BJ (cell line): ENCODE data around the gene KCNN3. TPM values are rescaled to one million over a fixed set of nuclear protein-coding genes. Genes with fewer than 3 reads are reported as not detected.

Experiments used
- CTCF ChIA-PET: fragments of 350-600 bp; formaldehyde crosslinking; extraction: SDS; loops from one replicate; lab custom pipeline; 2021; ENCODE audit warnings: antibody characterized with exemption, inconsistent platforms; lab: Yijun Ruan, JAX
- POLR2A ChIA-PET: fragments of 300-600 bp; sonication (Branson Sonifier 250); formaldehyde crosslinking; extraction: SDS; loops from one replicate; lab custom pipeline; 2021; ENCODE audit warnings: antibody characterized with exemption; lab: Charles Lee
- DNase-seq: peaks from one replicate; pipeline ENCODE4 v3.0.0-alpha.2; 2011; ENCODE audit warnings: low read depth
- H3K27me3 ChIP-seq: 2 replicates; pipeline ENCODE4 v1.6.0; 2011; ENCODE audit warnings: low read length; ENCODE audit not compliant: control insufficient read depth, insufficient read depth
- H3K36me3 ChIP-seq: 2 replicates; pipeline ENCODE4 v1.5.1; 2011; ENCODE audit warnings: low read length; ENCODE audit not compliant: control insufficient read depth, insufficient read depth
- H3K4me3 ChIP-seq: 2 replicates; pipeline ENCODE4 v1.5.1; 2011; ENCODE audit warnings: low read depth, mild to moderate bottlenecking, control low read depth, low read length
- CTCF ChIP-seq: IDR thresholded peaks from 2 replicates; pipeline ENCODE4 v1.5.1; 2011; ENCODE audit warnings: low read depth, mild to moderate bottlenecking, control low read depth, inconsistent platforms, low read length, moderate library complexity; ENCODE audit not compliant: insufficient read depth
- polyA plus RNA-seq: library from polyadenylated mRNA; depleted of rRNA; stranded (reverse); fragments of >200 nt; gene quantifications from 2 replicates; pipeline ENCODE4 v1.2.3, GENCODE V29; 2011

The KCNN3 gene
- polyA plus RNA-seq, 1 experiment = not detected

GRCh38 chr1:154706851-154707250, 163.2 kb downstream of the KCNN3 start:
- Histone ChIP-seq H3K36me3 (no peaks in the 10 kb centered on the region), H3K4me3 (no peak overlapping the region), H3K27me3 (peaks cover 2% of the 10 kb centered on the region; the same call in 1 of the 2 replicates)
- ChIA-PET CTCF (no interaction called here), POLR2A (interaction anchor here (0.5 kb wide), 1 partner anchor 54 kb away, joined by 4 read pairs; no protein-coding TSS in a partner anchor)
- DNase-seq = no peak
- TF ChIP-seq CTCF = no peak

- CTCF ChIA-PET = interaction anchor here (0.6 kb wide), 1 partner anchor 10 kb away, joined by 3 read pairs; no protein-coding TSS in a partner anchor
- H3K36me3 ChIP-seq = no peaks in the 10 kb centered on the region
- TF ChIP-seq CTCF = no peak
- DNase-seq = no peak
- H3K27me3 ChIP-seq = peaks cover 5% of the 10 kb centered on the region; the same call in 1 of the 2 replicates
- no peak overlapping the region for H3K4me3 ChIP-seq
- POLR2A ChIA-PET = no interaction called here
Observed at GRCh38 chr1:154705544-154705943, 164.5 kb downstream of the KCNN3 start.

- no peak for TF ChIP-seq CTCF
- no peak overlapping the region for H3K4me3 ChIP-seq
- H3K27me3 ChIP-seq = peaks cover 3% of the 10 kb centered on the region; the same call in 1 of the 2 replicates
- CTCF ChIA-PET = interaction anchor here (0.9 kb wide), 1 partner anchor 9 kb away, joined by 3 read pairs; no protein-coding TSS in a partner anchor
- POLR2A ChIA-PET = no interaction called here
- no peaks in the 10 kb centered on the region for H3K36me3 ChIP-seq
- DNase-seq = no peak
Observed at GRCh38 chr1:154703170-154703569, 166.9 kb downstream of the KCNN3 start.

GRCh38 chr1:154698320-154699096, 171.6 kb downstream of the KCNN3 start:
- no peak overlapping the region for H3K4me3 ChIP-seq
- no peak for DNase-seq
- no peak for TF ChIP-seq CTCF
- ChIA-PET CTCF (interaction anchor here (0.8 kb wide), 1 partner anchor 10 kb away, joined by 3 read pairs; no protein-coding TSS in a partner anchor), POLR2A (no interaction called here)
- no peaks in the 10 kb centered on the region for H3K36me3 ChIP-seq
- peaks cover 5% of the 10 kb centered on the region for H3K27me3 ChIP-seq

GRCh38 chr1:154697710-154698109, 172.4 kb downstream of the KCNN3 start:
- no peak overlapping the region for H3K4me3 ChIP-seq
- no peaks in the 10 kb centered on the region for H3K36me3 ChIP-seq
- POLR2A ChIA-PET = no interaction called here
- peaks cover 7% of the 10 kb centered on the region for H3K27me3 ChIP-seq
- TF ChIP-seq CTCF = no peak
- DNase-seq = no peak
- CTCF ChIA-PET = interaction anchor here (0.8 kb wide), 1 partner anchor 9 kb away, joined by 3 read pairs; no protein-coding TSS in a partner anchor
